ENCODE data around the gene PTPRN2. TPM values are rescaled to one million over a fixed set of nuclear protein-coding genes. Genes with fewer than 3 reads are reported as not detected.
"Not testable (repeated sequence)": the region's sequence is repeated elsewhere in the genome, so short reads cannot be mapped to it uniquely, and the experiment has no call there.

PTPRN2 gene
- total RNA-seq, 1 donor from 2014 or later: 0.41 TPM

- H3K36me3 Mint-ChIP-seq (ENCODE audit: low read depth): no peaks in the 10 kb centered on the region
- no peaks in the 10 kb centered on the region for H3K9me3 Mint-ChIP-seq
- no peak overlapping the region for H3K4me3 Mint-ChIP-seq
- H3K27ac Mint-ChIP-seq: no peak overlapping the region
- DNase-seq (ENCODE audit: low spot score): no peak
- H3K27me3 Mint-ChIP-seq (ENCODE audit: insufficient read depth): peaks cover 16% of the 10 kb centered on the region
- intact Hi-C loops (cut with micrococcal nuclease): no loop called here
- H3K4me1 Mint-ChIP-seq (ENCODE audit: low read depth): peaks cover 8% of the 10 kb centered on the region
Observed at GRCh38 chr7:157668884-157669767, 918.5 kb downstream of the PTPRN2 start.

GRCh38 chr7:157668221-157668883, 919.3 kb downstream of the PTPRN2 start:
- no peak for DNase-seq (ENCODE audit: low spot score)
- peaks cover 8% of the 10 kb centered on the region for H3K4me1 Mint-ChIP-seq (ENCODE audit: low read depth)
- intact Hi-C loops (cut with micrococcal nuclease): no loop called here
- H3K36me3 Mint-ChIP-seq (ENCODE audit: low read depth): no peaks in the 10 kb centered on the region
- H3K27me3 Mint-ChIP-seq (ENCODE audit: insufficient read depth): peaks cover 16% of the 10 kb centered on the region
- H3K27ac Mint-ChIP-seq: no peak overlapping the region
- no peaks in the 10 kb centered on the region for H3K9me3 Mint-ChIP-seq
- no peak overlapping the region for H3K4me3 Mint-ChIP-seq

GRCh38 chr7:157667731-157668130, 919.9 kb downstream of the PTPRN2 start:
- no peak overlapping the region for H3K27ac Mint-ChIP-seq
- H3K4me1 Mint-ChIP-seq (ENCODE audit: low read depth): peaks cover 8% of the 10 kb centered on the region
- peaks cover 16% of the 10 kb centered on the region for H3K27me3 Mint-ChIP-seq (ENCODE audit: insufficient read depth)
- intact Hi-C loops (cut with micrococcal nuclease): no loop called here
- no peaks in the 10 kb centered on the region for H3K36me3 Mint-ChIP-seq (ENCODE audit: low read depth)
- no peak overlapping the region for H3K4me3 Mint-ChIP-seq
- DNase-seq (ENCODE audit: low spot score): no peak
- no peaks in the 10 kb centered on the region for H3K9me3 Mint-ChIP-seq

- no peak for DNase-seq (ENCODE audit: low spot score)
- H3K27me3 Mint-ChIP-seq (ENCODE audit: insufficient read depth): peaks cover 13% of the 10 kb centered on the region
- no peak overlapping the region for H3K27ac Mint-ChIP-seq
- no peaks in the 10 kb centered on the region for H3K9me3 Mint-ChIP-seq
- intact Hi-C loops (cut with micrococcal nuclease): no loop called here
- no peaks in the 10 kb centered on the region for H3K36me3 Mint-ChIP-seq (ENCODE audit: low read depth)
- no peak overlapping the region for H3K4me3 Mint-ChIP-seq
- H3K4me1 Mint-ChIP-seq (ENCODE audit: low read depth): peaks cover 8% of the 10 kb centered on the region
Observed at GRCh38 chr7:157667261-157667660, 920.4 kb downstream of the PTPRN2 start.

- no peaks in the 10 kb centered on the region for H3K36me3 Mint-ChIP-seq (ENCODE audit: low read depth)
- H3K27me3 Mint-ChIP-seq (ENCODE audit: insufficient read depth): peaks cover 13% of the 10 kb centered on the region
- intact Hi-C loops (cut with micrococcal nuclease): no loop called here
Observed at GRCh38 chr7:157666530-157667040, 921.0 kb downstream of the PTPRN2 start.

GRCh38 chr7:157665634-157665988, 922.0 kb downstream of the PTPRN2 start:
- DNase-seq (ENCODE audit: low spot score); intact Hi-C loops (cut with micrococcal nuclease); H3K4me1 Mint-ChIP-seq (ENCODE audit: low read depth); H3K36me3 Mint-ChIP-seq (ENCODE audit: low read depth); H3K27ac Mint-ChIP-seq; H3K4me3 Mint-ChIP-seq; H3K9me3 Mint-ChIP-seq: not testable (repeated sequence)
- H3K27me3 Mint-ChIP-seq (ENCODE audit: insufficient read depth): peaks cover 12% of the 10 kb centered on the region

More at GRCh38 chr7:157666530-157667040, 921.0 kb downstream of the PTPRN2 start:
- H3K4me3 Mint-ChIP-seq: no peak overlapping the region
- no peak overlapping the region for H3K27ac Mint-ChIP-seq
- H3K9me3 Mint-ChIP-seq: no peaks in the 10 kb centered on the region
- H3K4me1 Mint-ChIP-seq (ENCODE audit: low read depth): peaks cover 8% of the 10 kb centered on the region
- DNase-seq (ENCODE audit: low spot score): no peak

- Mint-ChIP-seq H3K4me3 (no peak overlapping the region), H3K27ac (no peak overlapping the region), H3K9me3 (no peaks in the 10 kb centered on the region), H3K4me1 (ENCODE audit: low read depth) (peaks cover 13% of the 10 kb centered on the region), H3K36me3 (ENCODE audit: low read depth) (no peaks in the 10 kb centered on the region), H3K27me3 (ENCODE audit: insufficient read depth) (peaks cover 8% of the 10 kb centered on the region)
- DNase-seq (ENCODE audit: low spot score): no peak
- intact Hi-C loops (cut with micrococcal nuclease): no loop called here
Observed at GRCh38 chr7:157664871-157665633, 922.6 kb downstream of the PTPRN2 start.

- Mint-ChIP-seq H3K9me3 (no peaks in the 10 kb centered on the region), H3K4me1 (ENCODE audit: low read depth) (peaks cover 18% of the 10 kb centered on the region), H3K36me3 (ENCODE audit: low read depth) (no peaks in the 10 kb centered on the region), H3K27me3 (ENCODE audit: insufficient read depth) (peaks cover 4% of the 10 kb centered on the region), H3K4me3 (no peak overlapping the region), H3K27ac (no peak overlapping the region)
- intact Hi-C loops (cut with micrococcal nuclease): no loop called here
- DNase-seq (ENCODE audit: low spot score): no peak
Observed at GRCh38 chr7:157664034-157664433, 923.6 kb downstream of the PTPRN2 start.

GRCh38 chr7:157662981-157663716, 924.5 kb downstream of the PTPRN2 start:
- Mint-ChIP-seq H3K9me3 (no peaks in the 10 kb centered on the region), H3K4me3 (no peak overlapping the region), H3K36me3 (ENCODE audit: low read depth) (no peaks in the 10 kb centered on the region), H3K4me1 (ENCODE audit: low read depth) (peaks cover 10% of the 10 kb centered on the region), H3K27me3 (ENCODE audit: insufficient read depth) (peaks cover 2% of the 10 kb centered on the region), H3K27ac (no peak overlapping the region)
- intact Hi-C loops (cut with micrococcal nuclease): no loop called here
- DNase-seq (ENCODE audit: low spot score): no peak

- Mint-ChIP-seq H3K36me3 (ENCODE audit: low read depth) (no peaks in the 10 kb centered on the region), H3K27ac (no peak overlapping the region), H3K9me3 (no peaks in the 10 kb centered on the region), H3K4me3 (no peak overlapping the region), H3K27me3 (ENCODE audit: insufficient read depth) (peaks cover 2% of the 10 kb centered on the region), H3K4me1 (ENCODE audit: low read depth) (peaks cover 10% of the 10 kb centered on the region)
- no peak for DNase-seq (ENCODE audit: low spot score)
- intact Hi-C loops (cut with micrococcal nuclease): no loop called here
Observed at GRCh38 chr7:157662110-157662791, 925.4 kb downstream of the PTPRN2 start.

- H3K27ac Mint-ChIP-seq: no peak overlapping the region
- no peak for DNase-seq (ENCODE audit: low spot score)
- H3K4me1 Mint-ChIP-seq (ENCODE audit: low read depth): peaks cover 10% of the 10 kb centered on the region
- no peaks in the 10 kb centered on the region for H3K36me3 Mint-ChIP-seq (ENCODE audit: low read depth)
- intact Hi-C loops (cut with micrococcal nuclease): no loop called here
- no peak overlapping the region for H3K4me3 Mint-ChIP-seq
- peaks cover 2% of the 10 kb centered on the region for H3K27me3 Mint-ChIP-seq (ENCODE audit: insufficient read depth)
- H3K9me3 Mint-ChIP-seq: no peaks in the 10 kb centered on the region
Observed at GRCh38 chr7:157661611-157661975, 926.0 kb downstream of the PTPRN2 start.

Measured in activated T-helper 1 cell treated with anti-CD3 and anti-CD28 coated beads, Interleukin-12 subunit alpha, Interleukin-12 subunit beta, Interleukin-2, Interleukin-4 antibody, amounts not matched to agents 30 ng/mL and 10 ng/mL and 1 ng/mL, durations not matched to agents 14 hours and 24 hours and 36 hours (primary cell).